HT-29 (cell line): ENCODE data around the gene ZFAND3. TPM values are rescaled to one million over a fixed set of nuclear protein-coding genes. Genes with fewer than 3 reads are reported as not detected.
"Not testable (repeated sequence)": the region's sequence is repeated elsewhere in the genome, so short reads cannot be mapped to it uniquely, and the experiment has no call there.

ENCODE experiments used
- DNase-seq: peaks from one replicate; pipeline ENCODE4 v3.0.0-alpha.2; 2015; ENCODE audit warnings: low spot score
- total RNA-seq: library from RNA; depleted of rRNA; stranded (reverse); fragments of >200 nt; shearing (Covaris generic); gene quantifications from 2 replicates; pipeline ENCODE4 v1.2.3, GENCODE V29; 2014

The ZFAND3 gene
- total RNA-seq, 1 experiment from 2014 or later: 19.6 TPM

DNA sequence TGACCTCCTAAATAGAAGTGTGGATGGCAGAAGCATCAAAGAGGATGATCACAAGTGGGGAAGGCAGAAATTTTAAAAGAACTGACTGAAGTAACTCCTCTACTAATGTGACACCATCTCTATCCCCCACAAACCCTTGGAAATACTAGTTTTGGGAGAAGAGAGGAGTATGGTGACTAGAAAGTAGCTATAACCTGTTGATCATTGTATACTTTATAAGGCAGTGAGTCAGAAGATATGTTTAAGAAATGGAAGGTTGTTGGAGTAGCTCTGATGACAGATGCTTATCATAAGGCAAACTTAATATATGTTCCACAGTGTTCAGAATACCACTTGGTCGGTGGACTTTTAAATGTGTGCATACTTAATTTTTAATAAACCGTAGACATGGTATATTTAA is 116.6 kb downstream of the ZFAND3 start:
- no peak for DNase-seq

DNA sequence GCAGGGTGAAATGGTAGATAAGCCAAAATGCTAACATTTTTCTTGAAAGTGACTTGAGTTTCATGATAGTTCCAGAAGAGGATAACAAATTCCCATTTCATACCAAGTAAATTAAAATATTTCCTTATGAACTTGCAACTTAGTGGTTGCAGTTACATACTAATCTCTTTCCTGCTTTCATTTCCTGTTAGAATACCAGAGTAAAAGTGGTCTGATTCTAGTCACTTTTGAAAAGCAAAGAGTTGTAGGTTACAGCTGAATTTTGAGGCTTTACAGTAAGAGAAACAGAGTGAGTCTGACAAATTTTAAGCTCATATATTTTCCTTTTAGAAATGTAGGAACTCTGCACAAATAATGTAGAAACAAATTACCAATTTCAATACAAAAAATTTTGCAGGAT is 117.4 kb downstream of the ZFAND3 start:
- DNase-seq: no peak

- DNase-seq: no peak
These were observed 119.4 kb downstream of the ZFAND3 start for GRCh38 chr6:37938909-37939308.

DNA sequence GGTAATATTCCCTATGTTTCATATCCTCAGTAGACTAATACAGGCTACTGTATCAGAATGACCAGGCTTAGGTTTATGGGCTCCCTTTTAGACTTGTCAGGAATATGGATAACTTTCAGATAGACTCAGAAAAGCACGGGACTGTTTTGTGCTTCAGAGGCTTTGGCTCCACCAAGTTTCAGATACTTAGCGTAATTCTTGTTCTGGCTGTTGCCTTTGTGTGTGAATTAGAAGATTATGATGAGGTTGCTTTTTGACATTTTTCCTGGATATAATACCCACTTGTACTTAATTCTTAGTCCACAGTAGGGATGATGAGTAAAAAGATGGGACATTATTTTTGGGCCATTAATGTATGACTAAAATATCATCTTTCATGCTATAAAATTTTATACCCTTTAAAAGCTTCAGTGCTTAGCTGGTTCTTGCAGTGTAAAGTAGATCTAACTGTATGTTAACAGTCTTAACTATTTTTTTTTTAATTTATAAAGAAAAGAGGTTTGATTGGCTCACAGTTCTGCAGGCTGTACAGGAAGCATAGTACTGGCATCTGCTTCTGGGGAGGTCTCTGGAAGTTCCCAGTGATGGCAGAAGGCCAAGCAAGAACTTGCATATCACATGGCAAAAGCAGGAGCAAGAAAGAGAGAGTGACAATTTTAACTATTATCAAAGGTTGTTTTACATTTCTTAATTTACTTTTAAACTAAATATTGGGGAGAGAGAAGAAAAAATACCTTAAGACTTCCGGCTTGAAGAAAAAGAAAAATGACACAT is 120.7 kb downstream of the ZFAND3 start:
- DNase-seq: no peak

GRCh38 chr6:37941871-37942270 is 122.3 kb downstream of the ZFAND3 start:
- DNase-seq: no peak

GRCh38 chr6:37942606-37943376 is 123.3 kb downstream of the ZFAND3 start:
- DNase-seq: no peak

- no peak for DNase-seq
These were observed 124.0 kb downstream of the ZFAND3 start for GRCh38 chr6:37943436-37944058.

DNA sequence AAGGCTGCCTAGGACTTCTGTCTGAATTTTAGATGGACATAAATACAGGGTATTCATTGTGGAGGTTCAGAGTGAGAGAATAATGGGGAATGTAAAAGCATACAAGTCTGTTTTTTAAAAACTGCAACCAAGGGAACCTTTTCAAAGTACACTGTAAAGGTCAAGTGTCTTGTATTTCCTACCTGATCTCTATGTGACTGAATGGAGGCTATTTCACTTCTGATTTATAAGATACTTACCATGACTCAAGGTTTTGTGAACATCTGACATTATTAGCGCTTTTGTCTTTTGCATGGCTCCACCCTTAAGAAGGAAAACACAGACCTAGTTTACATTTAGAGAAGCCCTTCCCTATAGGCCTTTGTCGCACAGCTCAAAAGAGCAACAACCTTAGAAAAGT is 126.5 kb downstream of the ZFAND3 start:
- no peak for DNase-seq

DNA sequence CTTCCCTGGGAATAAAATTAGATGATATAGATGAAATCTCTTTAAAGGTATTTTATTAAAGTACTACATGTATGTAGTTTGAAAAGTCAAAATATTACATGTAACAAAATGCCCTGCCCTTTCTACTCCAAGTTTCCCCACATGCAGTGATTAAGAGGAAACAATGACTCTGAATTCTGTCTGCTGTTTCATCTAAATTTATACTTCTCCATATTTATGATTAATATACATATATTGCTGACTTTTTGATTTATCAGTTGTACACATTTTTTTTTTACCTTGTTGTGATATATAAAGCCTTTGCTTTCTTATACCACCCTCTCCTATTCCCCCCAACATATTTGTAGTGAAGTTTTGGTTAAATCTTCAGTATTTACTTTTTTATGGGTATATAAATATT is 127.9 kb downstream of the ZFAND3 start:
- DNase-seq: no peak

GRCh38 chr6:37948584-37948983 is 129.1 kb downstream of the ZFAND3 start:
- not testable (repeated sequence) for DNase-seq

- no peak for DNase-seq
These were observed 132.5 kb downstream of the ZFAND3 start for GRCh38 chr6:37952027-37952426.

DNA sequence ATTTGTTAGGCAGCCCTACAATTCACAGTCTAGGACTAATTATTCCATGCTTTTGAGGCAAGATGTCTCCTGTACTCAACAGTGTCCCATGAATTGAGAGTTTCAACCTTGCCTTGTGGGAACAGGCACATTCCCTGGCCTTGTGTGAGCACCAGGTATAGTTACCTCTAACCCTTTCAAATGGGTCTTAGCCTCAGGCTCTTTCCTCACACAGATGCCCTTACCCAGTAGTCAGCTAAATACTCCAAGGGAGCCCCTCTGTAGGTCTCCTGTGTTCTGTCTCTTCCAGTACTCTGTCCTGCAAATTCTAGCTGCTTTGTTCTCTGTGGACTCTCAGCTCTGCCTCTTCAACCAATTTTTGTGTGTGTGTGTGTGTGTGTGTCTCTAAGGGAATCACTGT is 135.3 kb downstream of the ZFAND3 start:
- DNase-seq: no peak

DNA sequence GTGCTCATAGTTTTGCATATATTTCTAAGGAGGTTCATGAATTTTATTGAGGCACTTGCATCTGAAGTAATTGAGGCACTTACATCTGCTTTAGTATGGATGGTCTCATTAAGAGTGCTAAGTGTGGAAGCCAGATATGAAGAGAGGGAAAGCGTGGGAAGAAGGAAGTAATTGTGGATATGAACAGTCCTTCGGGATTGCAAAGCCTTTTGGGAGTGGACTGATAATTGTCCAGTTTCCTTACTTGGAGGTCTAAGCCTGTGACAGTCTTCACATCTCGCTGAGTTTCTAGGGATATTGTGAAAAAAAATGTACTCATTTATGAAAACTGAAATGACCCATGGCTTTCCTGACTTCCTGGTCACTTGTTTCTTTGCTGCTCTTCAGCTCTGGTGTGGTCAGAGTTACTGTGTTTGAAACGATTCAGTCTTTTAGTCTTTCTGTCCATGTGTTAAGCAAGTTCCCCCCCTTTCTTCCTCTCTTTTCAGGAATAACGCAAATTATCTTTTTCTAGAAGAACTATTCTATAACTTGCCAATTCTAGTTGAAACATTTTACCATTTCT is 137.3 kb downstream of the ZFAND3 start:
- DNase-seq: no peak

DNA sequence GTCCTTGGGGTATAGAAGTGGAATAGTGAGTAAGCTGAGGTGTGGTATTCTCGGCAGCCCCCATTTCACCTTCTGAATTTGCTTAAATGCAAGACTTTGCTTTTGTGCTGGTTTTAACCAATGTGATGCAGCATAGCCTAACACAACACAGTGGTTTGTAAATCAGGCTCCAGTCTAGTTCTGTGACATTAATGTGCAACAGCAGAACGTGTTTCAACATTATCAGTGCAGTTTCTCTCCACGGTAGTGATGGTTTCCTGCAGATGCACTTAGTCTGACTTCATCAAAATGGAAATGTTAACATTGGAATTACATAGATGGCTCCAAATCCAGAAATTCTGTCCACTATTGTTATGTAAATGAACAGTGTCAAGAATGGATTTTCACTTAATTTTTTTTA is 139.5 kb downstream of the ZFAND3 start:
- no peak for DNase-seq

GRCh38 chr6:37960139-37960935 is 140.8 kb downstream of the ZFAND3 start:
- DNase-seq: no peak

DNA sequence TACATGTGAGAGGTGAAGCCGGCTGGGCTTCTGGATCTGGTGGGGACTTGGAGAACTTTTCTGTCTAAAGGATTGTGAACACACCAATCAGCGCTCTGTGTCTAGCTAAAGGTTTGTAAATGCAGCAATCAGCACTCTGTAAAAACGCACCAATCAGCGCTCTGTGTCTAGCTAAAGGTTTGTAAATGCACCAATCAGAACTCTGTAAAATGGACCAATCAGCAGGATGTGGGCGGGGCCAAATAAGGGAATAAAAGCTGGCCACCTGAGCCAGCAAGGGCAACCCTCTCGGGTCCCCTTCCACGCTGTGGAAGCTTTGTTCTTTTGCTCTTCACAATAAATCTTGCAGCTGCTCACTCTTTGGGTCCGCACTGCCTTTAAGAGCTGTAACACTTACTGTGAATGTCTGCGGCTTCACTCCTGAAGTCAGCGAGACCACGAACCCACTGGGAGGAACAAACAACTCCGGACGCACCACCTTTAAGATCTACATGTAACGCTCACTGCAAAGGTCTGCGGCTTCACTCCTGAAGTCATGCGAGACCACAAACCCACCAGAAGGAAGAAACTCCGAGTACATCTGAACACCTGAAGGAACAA is 143.1 kb downstream of the ZFAND3 start:
- DNase-seq: not testable (repeated sequence)

GRCh38 chr6:37965964-37966676 is 146.6 kb downstream of the ZFAND3 start:
- DNase-seq: no peak

GRCh38 chr6:37966801-37967200 is 147.3 kb downstream of the ZFAND3 start:
- no peak for DNase-seq

- DNase-seq: no peak
These were observed 148.1 kb downstream of the ZFAND3 start for GRCh38 chr6:37967651-37968050.

GRCh38 chr6:37971266-37971665 is 151.7 kb downstream of the ZFAND3 start:
- DNase-seq: no peak
